Mammary microvascular endothelial cell (primary cell): ENCODE measurements around the gene IFT81. TPM values are rescaled to one million over a fixed set of nuclear protein-coding genes. Genes with fewer than 3 reads are reported as not detected.

Experiments
- total RNA-seq: library from RNA; depleted of rRNA; stranded (reverse); fragments of >200 nt; gene quantifications from 2 replicates; pipeline ENCODE4 v1.2.3, GENCODE V29; 2015

The IFT81 gene, protein sequence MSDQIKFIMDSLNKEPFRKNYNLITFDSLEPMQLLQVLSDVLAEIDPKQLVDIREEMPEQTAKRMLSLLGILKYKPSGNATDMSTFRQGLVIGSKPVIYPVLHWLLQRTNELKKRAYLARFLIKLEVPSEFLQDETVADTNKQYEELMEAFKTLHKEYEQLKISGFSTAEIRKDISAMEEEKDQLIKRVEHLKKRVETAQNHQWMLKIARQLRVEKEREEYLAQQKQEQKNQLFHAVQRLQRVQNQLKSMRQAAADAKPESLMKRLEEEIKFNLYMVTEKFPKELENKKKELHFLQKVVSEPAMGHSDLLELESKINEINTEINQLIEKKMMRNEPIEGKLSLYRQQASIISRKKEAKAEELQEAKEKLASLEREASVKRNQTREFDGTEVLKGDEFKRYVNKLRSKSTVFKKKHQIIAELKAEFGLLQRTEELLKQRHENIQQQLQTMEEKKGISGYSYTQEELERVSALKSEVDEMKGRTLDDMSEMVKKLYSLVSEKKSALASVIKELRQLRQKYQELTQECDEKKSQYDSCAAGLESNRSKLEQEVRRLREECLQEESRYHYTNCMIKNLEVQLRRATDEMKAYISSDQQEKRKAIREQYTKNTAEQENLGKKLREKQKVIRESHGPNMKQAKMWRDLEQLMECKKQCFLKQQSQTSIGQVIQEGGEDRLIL
- 4.0 and 5.1 TPM in 2 replicates for total RNA-seq

DNA sequence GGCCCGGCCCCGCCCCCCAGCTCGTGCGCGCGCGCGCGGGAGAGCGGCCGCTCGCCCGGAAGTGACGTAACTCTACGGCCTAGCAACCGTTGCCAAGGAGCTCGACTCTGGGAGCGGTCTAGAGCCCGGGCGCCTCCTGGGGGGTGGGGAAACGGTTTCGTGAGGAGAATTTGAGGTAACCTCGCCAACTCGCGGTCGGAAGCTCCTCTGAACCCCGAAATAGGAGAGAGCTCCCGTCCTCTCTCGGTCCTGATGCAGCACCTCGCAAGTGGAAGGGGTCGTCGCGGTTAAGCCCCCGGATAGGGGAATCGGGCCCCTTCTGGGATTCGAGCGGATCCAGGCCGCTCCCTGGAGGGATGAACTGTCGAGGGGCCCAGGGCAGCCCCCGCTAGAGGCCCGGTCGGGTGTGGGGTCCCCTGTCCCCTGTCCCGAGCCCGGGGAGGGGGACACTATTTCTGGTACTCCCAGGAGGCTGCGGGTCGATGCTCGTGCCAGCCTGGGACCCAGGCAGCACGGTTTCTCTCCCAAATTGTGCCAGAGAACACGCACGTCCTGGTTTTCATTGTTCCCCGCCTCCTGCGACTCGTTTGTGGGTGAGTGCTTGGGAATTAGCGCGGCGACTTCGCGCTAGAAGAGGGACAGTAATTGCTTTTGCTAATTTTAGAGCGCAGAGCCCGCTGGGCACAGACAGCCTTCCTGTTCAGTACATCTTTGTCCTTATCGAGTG, at the start of gene IFT81:
IFT81 (plus strand) TSS at position 89 of the 727 bp plus-strand sequence. CDS start 3,024 bp downstream, outside the sequence.

Other genes starting within 250 kb of the IFT81 start
- 62.4 and 71.0 TPM in 2 replicates for gene GLTP, start 243.8 kb upstream of the IFT81 start, total RNA-seq
- 16.1 and 17.9 TPM in 2 replicates for gene TCHP, start 224.1 kb upstream of the IFT81 start, total RNA-seq
- gene GIT2, start 128.0 kb upstream of the IFT81 start, total RNA-seq = 29.3 and 31.9 TPM in 2 replicates
- 36.5 and 70.6 TPM in 2 replicates for gene ANKRD13A, start 124.9 kb upstream of the IFT81 start, total RNA-seq
- gene C12orf76, start 75.8 kb upstream of the IFT81 start, total RNA-seq = 6.9 and 7.2 TPM in 2 replicates
- gene ATP2A2, start 156.9 kb downstream of the IFT81 start, total RNA-seq = 118 and 130 TPM in 2 replicates